ENCODE data around the gene DIP2B.

- TF ChIP-seq YY1 (IDR thresholded peaks at IDR 0.05; ENCODE audit: insufficient read depth, insufficient read length) (no peak), ZNF274 (IDR thresholded peaks at IDR 0.05; ENCODE audit: low read depth, low read length) (no peak), SUZ12 (IDR thresholded peaks at IDR 0.05; ENCODE audit: extremely low read depth, insufficient read depth, insufficient read length) (no peak)
Observed at GRCh38 chr12:50564948-50565297, 60.1 kb downstream of the DIP2B start.
